NOMO-1 treated with DMSO at 0.1 percent for 48 hours (cell line): ENCODE results near the gene PHOX2B.

ENCODE experiments used
- DNase-seq: peaks from one replicate; lab custom pipeline; 2025; ENCODE audit not compliant: unreplicated experiment; lab: John Stamatoyannopoulos, UW

Gene PHOX2B

GRCh38 chr4:41748571-41749475 is at the start of gene PHOX2B:
Gene PHOX2B, minus strand, starts transcription at chr4:41748725. Its CDS starts 115 bp downstream, at chr4:41748610.
- no peak for DNase-seq

DNA sequence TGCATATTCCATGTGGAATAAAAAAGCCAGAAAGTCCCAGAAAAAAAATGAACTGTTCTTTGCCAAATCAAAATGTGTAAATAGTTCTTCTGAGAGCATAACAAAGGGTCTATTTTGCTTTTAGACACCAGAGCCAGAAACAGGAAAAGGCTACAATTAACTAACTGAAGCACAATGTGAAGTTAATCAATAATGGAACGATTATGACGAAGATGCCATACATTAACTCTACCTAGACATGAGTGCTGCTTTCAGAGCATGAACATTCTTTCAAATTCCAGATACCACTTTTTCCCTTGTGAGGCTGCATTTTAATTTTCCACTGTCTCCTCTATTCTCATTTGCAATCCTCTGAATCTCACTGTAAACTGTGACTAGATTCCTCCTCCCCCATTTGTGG is 48.7 kb upstream of the PHOX2B start:
- no peak for DNase-seq

- no peak for DNase-seq
These were observed 48.2 kb upstream of the PHOX2B start for GRCh38 chr4:41796545-41797210.

- no peak for DNase-seq
These were observed 47.4 kb upstream of the PHOX2B start for GRCh38 chr4:41795796-41796385.

DNA sequence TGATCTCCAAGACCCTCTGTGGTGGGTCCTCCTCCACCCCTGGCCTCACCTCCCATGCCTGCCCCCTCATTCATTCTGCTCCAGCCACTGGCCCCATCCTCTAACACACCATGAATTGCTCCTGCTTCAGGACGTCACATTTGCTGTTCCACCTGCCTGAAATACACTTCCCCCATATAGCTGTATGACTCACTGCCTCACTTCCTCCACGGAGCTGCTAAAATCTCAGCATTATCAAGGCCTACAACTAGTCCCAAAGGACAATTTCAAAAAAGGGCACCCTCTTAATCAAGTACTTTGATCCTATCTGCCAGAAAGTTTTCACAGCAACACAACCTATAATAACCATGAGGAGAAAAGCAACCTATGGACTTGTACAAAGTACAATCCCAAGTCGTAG is 43.6 kb upstream of the PHOX2B start:
- no peak for DNase-seq

DNA sequence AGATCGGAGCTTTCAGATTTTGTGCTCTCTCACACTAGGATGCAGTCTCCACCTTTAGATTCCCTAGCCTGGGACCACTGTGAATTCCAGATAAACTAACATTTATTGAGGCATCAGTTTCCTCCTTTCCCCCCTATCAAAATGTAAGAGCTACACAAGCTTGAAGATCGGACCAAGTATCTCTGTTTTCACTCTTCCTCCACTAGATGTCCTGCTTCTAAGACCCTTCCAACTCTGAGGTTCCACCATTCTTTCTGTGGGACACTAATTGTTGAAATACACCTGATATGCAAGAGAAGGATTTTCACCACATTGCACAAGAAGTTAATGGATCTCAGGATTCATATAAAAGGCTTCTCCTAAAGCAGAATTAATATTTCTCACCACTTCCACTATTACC is 43.0 kb upstream of the PHOX2B start:
- DNase-seq, result no peak

DNA sequence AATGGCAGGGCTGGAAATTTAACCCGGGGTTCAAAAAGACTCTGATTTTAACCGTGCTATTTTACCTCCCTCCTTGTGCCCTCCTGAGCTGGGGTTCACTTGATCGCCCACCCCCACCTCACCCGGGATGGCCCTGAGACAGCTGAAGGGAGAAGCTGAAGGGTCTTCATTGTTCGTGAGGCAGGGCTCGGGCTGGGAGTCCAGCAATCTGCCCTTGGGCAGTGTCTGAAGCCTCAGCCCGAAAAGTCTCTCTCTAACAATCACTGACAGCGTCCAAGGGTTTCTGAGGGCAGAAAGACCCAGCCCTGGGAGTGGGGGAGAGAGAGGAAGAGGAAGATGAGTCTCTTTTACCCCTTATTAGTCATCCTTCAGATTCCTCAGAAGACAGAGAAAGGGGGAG is 39.4 kb upstream of the PHOX2B start:
- DNase-seq, result no peak

- no peak for DNase-seq
These were observed 37.1 kb upstream of the PHOX2B start for GRCh38 chr4:41785665-41786064.

- DNase-seq, result no peak
These were observed 35.9 kb upstream of the PHOX2B start for GRCh38 chr4:41784191-41784979.

- no peak for DNase-seq
These were observed 27.9 kb upstream of the PHOX2B start for GRCh38 chr4:41776466-41776865.

- DNase-seq, result no peak
These were observed 15.2 kb upstream of the PHOX2B start for GRCh38 chr4:41763729-41764128.

GRCh38 chr4:41758884-41759283 is 10.4 kb upstream of the PHOX2B start:
- no peak for DNase-seq

GRCh38 chr4:41757521-41758156 is 9.1 kb upstream of the PHOX2B start:
- no peak for DNase-seq

- DNase-seq, result no peak
These were observed 5.4 kb upstream of the PHOX2B start for GRCh38 chr4:41753942-41754341.

DNA sequence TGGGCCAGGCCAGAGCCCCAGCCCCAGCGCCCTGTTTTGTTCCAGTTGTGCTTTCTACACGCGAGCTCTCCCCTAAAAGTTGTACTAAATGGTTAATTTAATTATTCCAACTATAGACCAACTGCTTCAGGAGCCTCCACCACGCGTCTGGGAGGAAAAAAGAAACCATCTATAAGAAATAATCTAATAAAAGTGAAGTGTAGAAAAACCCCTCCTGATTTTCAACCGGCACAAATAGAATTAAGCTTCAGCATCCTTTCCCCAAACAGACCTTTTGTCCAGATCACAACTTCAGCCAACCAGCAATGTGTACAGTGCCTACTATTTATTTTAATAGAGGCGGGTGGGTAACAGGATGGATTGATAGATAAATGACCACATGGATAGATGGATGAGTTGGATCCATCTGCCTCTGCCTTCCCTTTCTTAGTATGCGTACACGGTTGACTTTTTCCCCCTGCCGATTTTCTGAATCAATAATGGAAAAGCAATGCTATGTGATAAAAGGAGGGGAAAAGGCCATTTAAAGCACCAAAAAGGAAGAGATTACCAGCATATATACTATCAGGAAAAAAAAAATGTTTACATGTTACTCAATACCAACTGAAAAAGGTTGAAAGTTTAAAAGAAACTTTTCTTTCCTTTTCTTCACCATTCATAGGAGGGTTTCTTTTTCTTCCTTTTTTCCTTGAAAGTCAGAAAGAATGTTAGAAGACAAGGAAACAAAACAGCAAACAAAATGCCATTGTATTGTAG is 3.7 kb upstream of the PHOX2B start:
- DNase-seq, result no peak

GRCh38 chr4:41751449-41752061 is 3.0 kb upstream of the PHOX2B start:
- DNase-seq, result no peak

GRCh38 chr4:41750626-41751448 is 2.3 kb upstream of the PHOX2B start:
- DNase-seq, result no peak

- DNase-seq, result no peak
These were observed 1.6 kb upstream of the PHOX2B start for GRCh38 chr4:41750121-41750625.
